Thoracic aorta (tissue), 2 donors: ENCODE results near the gene RAMP1. TPM values are rescaled to one million over a fixed set of nuclear protein-coding genes. Genes with fewer than 3 reads are reported as not detected.
"Not testable (repeated sequence)": the region's sequence is repeated elsewhere in the genome, so short reads cannot be mapped to it uniquely, and the experiment has no call there.

Experiments used
- ATAC-seq: fragments of 150-250 bp; one replicate; pipeline ENCODE4 v1.8.0; 2017; ENCODE audit warnings: low read depth; ENCODE audit not compliant: insufficient number of reproducible peaks, low FRiP score
- DNase-seq: peaks from one replicate; pipeline ENCODE4 v3.0.0-alpha.2; 2020; ENCODE audit warnings: low spot score
- H3K27ac ChIP-seq, 2 donors: fragments of 200-600 bp; sonication (generic); 1 replicate in 1 of 2; 2 replicates in 1 of 2; pipeline ENCODE4 v1.5.1; 2016; ENCODE audit warnings: mild to moderate bottlenecking in 2 of 2, moderate library complexity in 2 of 2
- H3K27me3 ChIP-seq: fragments of 200-600 bp; sonication (generic); replicated peaks from 2 replicates; pipeline ENCODE4 v1.6.0; 2016; ENCODE audit warnings: mild to moderate bottlenecking; ENCODE audit not compliant: insufficient read depth
- H3K36me3 ChIP-seq: fragments of 200-600 bp; sonication (generic); one replicate; pipeline ENCODE4 v1.5.1; 2016
- H3K4me1 ChIP-seq, 2 donors: fragments of 200-600 bp; sonication (generic); 1 replicate in 1 of 2; 2 replicates in 1 of 2; pipeline versions ENCODE4 v1.5.1 to v1.6.0; 2016; ENCODE audit warnings: low read depth in 2 of 2, mild to moderate bottlenecking in 1 of 2; ENCODE audit not compliant: control insufficient read depth in 1 of 2
- H3K4me3 ChIP-seq: fragments of 200-600 bp; sonication (generic); 2 replicates; pipeline ENCODE4 v1.5.1; 2016; ENCODE audit warnings: mild to moderate bottlenecking
- H3K9me3 ChIP-seq: fragments of 200-600 bp; sonication (generic); 2 replicates; pipeline ENCODE4 v1.5.1; 2016
- total RNA-seq, 2 donors: library from RNA; depleted of rRNA; stranded (reverse); fragments of >200 nt; gene quantifications; one replicate each; pipeline versions ENCODE4 v1.1.0 to v1.2.3, GENCODE V29; 2016
- TF ChIP-seq, protein P1 (sequence below): fragments of 200-600 bp; sonication (generic); IDR thresholded peaks from one replicate; pipeline ENCODE4 v1.5.1; 2019; ENCODE audit warnings: antibody characterized with exemption

Gene RAMP1
- total RNA-seq, 2 donors from 2014 or later: 246 to 525 TPM

DNA sequence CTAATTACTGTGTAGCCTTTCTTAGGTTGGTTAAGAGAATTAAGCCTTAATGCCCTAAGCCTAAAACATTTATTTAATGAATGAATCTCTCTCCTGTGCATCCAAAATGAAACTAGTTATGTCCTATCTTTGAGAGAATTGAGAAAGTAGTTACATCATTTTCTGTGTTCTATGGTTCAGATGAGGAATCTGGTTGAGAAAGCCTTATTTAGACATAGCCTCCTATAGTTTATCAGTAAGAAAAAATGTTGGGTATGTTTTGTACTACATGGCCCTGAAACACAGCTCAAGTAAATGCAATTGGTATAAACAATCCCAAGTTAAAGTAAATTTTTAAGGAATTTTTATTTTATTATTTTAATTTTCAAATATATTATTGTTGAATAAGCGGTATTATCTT, 25.9 kb upstream of the RAMP1 start:
- TF ChIP-seq, protein P1, sequence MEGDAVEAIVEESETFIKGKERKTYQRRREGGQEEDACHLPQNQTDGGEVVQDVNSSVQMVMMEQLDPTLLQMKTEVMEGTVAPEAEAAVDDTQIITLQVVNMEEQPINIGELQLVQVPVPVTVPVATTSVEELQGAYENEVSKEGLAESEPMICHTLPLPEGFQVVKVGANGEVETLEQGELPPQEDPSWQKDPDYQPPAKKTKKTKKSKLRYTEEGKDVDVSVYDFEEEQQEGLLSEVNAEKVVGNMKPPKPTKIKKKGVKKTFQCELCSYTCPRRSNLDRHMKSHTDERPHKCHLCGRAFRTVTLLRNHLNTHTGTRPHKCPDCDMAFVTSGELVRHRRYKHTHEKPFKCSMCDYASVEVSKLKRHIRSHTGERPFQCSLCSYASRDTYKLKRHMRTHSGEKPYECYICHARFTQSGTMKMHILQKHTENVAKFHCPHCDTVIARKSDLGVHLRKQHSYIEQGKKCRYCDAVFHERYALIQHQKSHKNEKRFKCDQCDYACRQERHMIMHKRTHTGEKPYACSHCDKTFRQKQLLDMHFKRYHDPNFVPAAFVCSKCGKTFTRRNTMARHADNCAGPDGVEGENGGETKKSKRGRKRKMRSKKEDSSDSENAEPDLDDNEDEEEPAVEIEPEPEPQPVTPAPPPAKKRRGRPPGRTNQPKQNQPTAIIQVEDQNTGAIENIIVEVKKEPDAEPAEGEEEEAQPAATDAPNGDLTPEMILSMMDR: no peak
- Histone ChIP-seq H3K4me1 (no peaks in the 10 kb centered on the region), H3K4me3 (no peak overlapping the region), H3K36me3 (no peaks in the 10 kb centered on the region), H3K27ac (no peak overlapping the region), H3K9me3 (no peaks in the 10 kb centered on the region), H3K27me3 (no peaks in the 10 kb centered on the region)
- DNase-seq: no peak
- ATAC-seq: no peak

DNA sequence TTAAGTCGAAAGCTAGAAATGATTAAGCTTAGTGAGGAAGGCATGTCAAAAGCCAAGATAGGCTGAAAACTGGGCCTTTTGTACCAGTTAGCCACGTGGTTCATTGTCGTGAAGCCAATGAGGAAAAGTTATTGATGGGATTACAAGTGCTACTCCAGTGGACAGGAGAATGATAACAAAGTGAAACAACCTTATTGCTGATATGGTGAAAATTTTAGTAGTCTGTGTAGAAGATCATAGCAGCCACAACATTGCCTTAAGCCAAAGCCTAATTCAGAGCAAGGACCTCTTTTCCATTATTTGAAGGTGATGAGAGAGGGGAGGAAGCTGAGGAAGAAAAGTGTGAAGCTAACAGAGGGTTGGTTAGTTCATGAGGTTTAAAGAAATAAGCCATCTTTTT, 24.1 kb upstream of the RAMP1 start:
- Histone ChIP-seq H3K4me1 (no peaks in the 10 kb centered on the region), H3K36me3 (no peaks in the 10 kb centered on the region), H3K9me3 (no peaks in the 10 kb centered on the region), H3K27ac (no peak overlapping the region), H3K4me3 (no peak overlapping the region), H3K27me3 (no peaks in the 10 kb centered on the region)
- ATAC-seq (no peak), DNase-seq (no peak)
- TF ChIP-seq, protein P1: no peak

DNA sequence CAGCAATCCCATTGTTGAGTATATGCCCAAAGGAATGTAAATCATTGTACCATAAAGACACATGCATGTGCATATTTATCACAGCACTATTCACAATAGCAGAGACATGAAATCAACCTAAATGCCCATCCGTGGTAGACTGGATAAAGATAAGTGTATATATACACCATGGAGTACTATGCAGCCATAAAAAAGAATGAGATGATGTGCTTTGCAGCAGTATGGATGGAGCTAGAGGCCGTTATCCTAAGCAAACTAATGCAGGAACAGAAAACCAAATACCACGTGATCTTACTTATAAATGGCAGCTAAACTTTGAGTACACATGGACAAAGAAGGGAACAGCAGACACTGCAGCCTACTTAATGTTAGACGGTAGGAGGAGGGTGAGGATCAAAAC, 18.4 kb upstream of the RAMP1 start:
- no peak overlapping the region for H3K4me3 ChIP-seq
- no peaks in the 10 kb centered on the region for H3K36me3 ChIP-seq
- no peak for ATAC-seq
- no peaks in the 10 kb centered on the region for H3K27me3 ChIP-seq
- no peak overlapping the region for H3K27ac ChIP-seq
- no peak for DNase-seq
- no peaks in the 10 kb centered on the region for H3K4me1 ChIP-seq
- no peaks in the 10 kb centered on the region for H3K9me3 ChIP-seq
- TF ChIP-seq, protein P1: no peak

DNA sequence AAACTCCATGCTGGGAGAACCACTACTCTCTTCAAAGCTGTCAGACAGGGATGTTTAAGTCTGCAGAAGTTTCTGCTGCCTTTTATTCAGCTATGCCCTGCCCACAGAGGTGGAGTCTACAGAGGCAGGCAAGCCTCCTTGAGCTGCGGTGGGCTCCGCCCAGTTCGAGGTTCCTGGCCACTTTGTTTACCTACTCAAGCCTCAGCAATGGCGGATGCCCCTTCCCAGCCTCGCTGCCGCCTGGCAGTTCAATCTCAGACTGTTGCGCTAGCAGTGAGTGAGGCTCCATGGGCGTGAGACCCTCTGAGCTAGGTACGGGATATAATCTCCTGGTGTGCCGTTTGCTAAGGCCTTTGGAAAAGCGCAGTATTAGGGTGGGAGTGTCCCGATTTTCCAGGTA, 10.5 kb upstream of the RAMP1 start:
- DNase-seq, H3K36me3 ChIP-seq, H3K4me1 ChIP-seq, H3K4me3 ChIP-seq, H3K9me3 ChIP-seq, H3K27me3 ChIP-seq, ATAC-seq, H3K27ac ChIP-seq: not testable (repeated sequence)

DNA sequence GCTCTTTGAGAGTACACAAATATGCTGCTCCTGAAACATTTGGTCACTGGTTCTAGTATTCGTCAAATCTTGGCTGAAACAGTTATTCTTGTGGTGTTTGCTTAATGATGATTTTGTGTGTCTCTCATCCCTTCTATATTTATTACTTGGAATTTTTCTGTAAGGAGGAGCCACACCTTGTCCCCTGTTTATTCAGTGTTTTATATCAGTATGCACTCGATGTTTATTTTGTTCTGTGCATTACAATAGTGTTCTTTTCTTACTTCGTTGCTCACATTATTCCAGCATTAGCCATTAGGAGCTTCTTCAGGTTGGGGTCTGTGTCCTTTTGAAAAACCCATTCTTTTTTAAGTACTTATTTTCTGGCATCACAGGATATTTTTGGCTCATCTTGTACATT, 5.1 kb upstream of the RAMP1 start:
- Histone ChIP-seq H3K9me3 (no peaks in the 10 kb centered on the region), H3K36me3 (no peaks in the 10 kb centered on the region), H3K27ac (no peak overlapping the region), H3K4me3 (no peak overlapping the region), H3K4me1 (peaks cover 5 to 17% of the 10 kb centered on the region in 2 donors), H3K27me3 (no peaks in the 10 kb centered on the region)
- DNase-seq (no peak), ATAC-seq (no peak)
- TF ChIP-seq, protein P1: no peak

DNA sequence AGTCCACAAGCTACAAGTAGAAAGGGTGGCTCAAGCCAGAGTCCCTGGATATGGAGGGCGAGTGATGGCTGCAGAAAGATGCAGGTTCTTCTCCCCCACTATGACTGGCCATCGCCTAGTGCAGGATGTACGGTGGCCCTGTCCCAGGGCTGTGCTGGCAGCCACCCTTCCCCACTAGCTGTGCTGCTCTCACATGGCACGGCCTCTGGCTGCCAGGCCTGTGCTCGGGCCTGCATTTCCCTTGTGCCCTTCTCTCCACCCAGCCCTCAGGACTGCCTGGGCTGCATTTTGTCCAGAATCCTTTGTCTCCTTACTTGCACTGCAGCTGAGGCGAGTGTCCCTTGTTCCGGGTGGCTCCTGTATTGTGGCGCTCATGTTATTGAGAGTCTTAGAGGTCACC, 1.6 kb upstream of the RAMP1 start:
- DNase-seq: no peak
- Histone ChIP-seq H3K36me3 (no peaks in the 10 kb centered on the region), H3K4me1 (peaks cover 5 to 31% of the 10 kb centered on the region in 2 donors), H3K27ac (peak overlapping the region; percentile 35 to 95), H3K27me3 (no peaks in the 10 kb centered on the region), H3K9me3 (no peaks in the 10 kb centered on the region), H3K4me3 (no peak overlapping the region)
- no peak for ATAC-seq
- TF ChIP-seq, protein P1: no peak
